ENCODE data around the gene ALK. TPM values are rescaled to one million over a fixed set of nuclear protein-coding genes. Genes with fewer than 3 reads are reported as not detected.
A peak's percentile ranks its signal among the peaks of the same experiment; 100 is the strongest.

The ALK gene
- total RNA-seq, 2 experiments from 2014 or later, result not detected

GRCh38 chr2:29202819-29203495, 718.4 kb downstream of the ALK start:
- H3K9me3 Mint-ChIP-seq, result no peaks in the 10 kb centered on the region

GRCh38 chr2:29201979-29202378, 719.4 kb downstream of the ALK start:
- ATAC-seq (no peak), DNase-seq (no peak)
- no peak overlapping the region for H3K27ac Mint-ChIP-seq
- no peaks in the 10 kb centered on the region for H3K27me3 Mint-ChIP-seq
- H3K9me3 Mint-ChIP-seq, result no peaks in the 10 kb centered on the region
- CTCF ChIA-PET, result interaction anchor here (0.9 to 2.8 kb wide), 2 partner anchors 243 to 377 kb away, joined by 3 to 11 read pairs; no protein-coding TSS in a partner anchor
- no peak overlapping the region for H3K4me3 Mint-ChIP-seq
- no peak for TF ChIP-seq CTCF (IDR thresholded peaks at IDR 0.05)
- H3K4me1 Mint-ChIP-seq (ENCODE audit: low read depth), result no peaks in the 10 kb centered on the region
- H3K36me3 Mint-ChIP-seq (ENCODE audit: low read depth), result no peaks in the 10 kb centered on the region
- POLR2A ChIA-PET, result interaction anchor here (0.6 kb wide), 1 partner anchor 286 kb away, joined by 3 read pairs; no protein-coding TSS in a partner anchor
- intact Hi-C loops (cut with micrococcal nuclease), result no loop called here

More at GRCh38 chr2:29202819-29203495, 718.4 kb downstream of the ALK start:
- H3K4me3 Mint-ChIP-seq, result no peak overlapping the region
- ChIA-PET POLR2A (no interaction called here), CTCF (interaction anchor here (2.8 kb wide), 1 partner anchor 244 kb away, joined by 11 read pairs; no protein-coding TSS in a partner anchor)
- intact Hi-C loops (cut with micrococcal nuclease), result no loop called here
- no peaks in the 10 kb centered on the region for H3K36me3 Mint-ChIP-seq (ENCODE audit: low read depth)
- no peak for DNase-seq
- no peak overlapping the region for H3K27ac Mint-ChIP-seq
- no peaks in the 10 kb centered on the region for H3K4me1 Mint-ChIP-seq (ENCODE audit: low read depth)
- ATAC-seq, result no peak
- TF ChIP-seq CTCF (IDR thresholded peaks at IDR 0.05), result no peak
- H3K27me3 Mint-ChIP-seq, result no peaks in the 10 kb centered on the region

GRCh38 chr2:29196792-29197788, 724.3 kb downstream of the ALK start:
- intact Hi-C loops (cut with micrococcal nuclease), result loop anchor here (1.0 kb wide), 1 partner anchor 239 kb away; no protein-coding TSS in a partner anchor
- ChIA-PET CTCF (interaction anchor here (0.6 to 1.9 kb wide), 3 partner anchors 238 to 241 kb away, joined by 3 to 9 read pairs (median 3); no protein-coding TSS in a partner anchor), POLR2A (interaction anchor here (0.5 kb wide), 1 partner anchor 288 kb away, joined by 3 read pairs; no protein-coding TSS in a partner anchor)
- ATAC-seq (peak; percentile 98), DNase-seq (peak; percentile 85)
- Mint-ChIP-seq H3K9me3 (no peaks in the 10 kb centered on the region), H3K27ac (no peak overlapping the region), H3K27me3 (no peaks in the 10 kb centered on the region), H3K4me3 (no peak overlapping the region), H3K4me1 (ENCODE audit: low read depth) (no peaks in the 10 kb centered on the region), H3K36me3 (ENCODE audit: low read depth) (no peaks in the 10 kb centered on the region)
- peak; percentile 92 for TF ChIP-seq CTCF (IDR thresholded peaks at IDR 0.05)

GRCh38 chr2:29195796-29196195, 725.6 kb downstream of the ALK start:
- Mint-ChIP-seq H3K27ac (no peak overlapping the region), H3K4me3 (no peak overlapping the region), H3K27me3 (no peaks in the 10 kb centered on the region), H3K9me3 (no peaks in the 10 kb centered on the region), H3K4me1 (ENCODE audit: low read depth) (no peaks in the 10 kb centered on the region), H3K36me3 (ENCODE audit: low read depth) (no peaks in the 10 kb centered on the region)
- intact Hi-C loops (cut with micrococcal nuclease), result no loop called here
- DNase-seq (no peak), ATAC-seq (no peak)
- ChIA-PET POLR2A (no interaction called here), CTCF (interaction anchor here (0.8 to 1.9 kb wide), 4 partner anchors 80 to 240 kb away, joined by 3 to 9 read pairs (median 6); no protein-coding TSS in a partner anchor)
- no peak for TF ChIP-seq CTCF (IDR thresholded peaks at IDR 0.05)
